Stomach (tissue), 4 donors: ENCODE measurements around the gene NLN.

Source experiments
- EP300 ChIP-seq: sonication (generic); formaldehyde crosslinking; IDR thresholded peaks from one replicate; pipeline ENCODE4 v1.6.1; 2017; ENCODE audit warnings: antibody characterized with exemption
- POLR2A ChIP-seq, 4 donors: fragments of 450-650 bp; IDR thresholded peaks; one replicate each; pipeline ENCODE4 v1.6.1; 2016; ENCODE audit warnings: antibody characterized with exemption in 4 of 4, control low read depth in 2 of 4, mild to moderate bottlenecking in 1 of 4, moderate library complexity in 1 of 4
- POLR2AphosphoS5 ChIP-seq, 3 donors: sonication (generic); formaldehyde crosslinking; IDR thresholded peaks; one replicate each; pipeline ENCODE4 v1.6.1; 2016; ENCODE audit warnings: antibody characterized with exemption in 3 of 3
- TF ChIP-seq, protein P1 (sequence below), 7 experiments: fragments of 450-650 bp in 4 of 7; fragments of 200-600 bp in 3 of 7; sonication (generic) in 3 of 7; IDR thresholded peaks; one replicate each; pipeline ENCODE4 v1.5.1; 2016 to 2019; ENCODE audit warnings: antibody characterized with exemption in 7 of 7, control low read depth in 2 of 7, mild to moderate bottlenecking in 1 of 7

- TF ChIP-seq POLR2A (IDR thresholded peaks at IDR 0.05) (no peak), POLR2AphosphoS5 (IDR thresholded peaks at IDR 0.05) (no peak), EP300 (no peak)
- TF ChIP-seq, protein P1, sequence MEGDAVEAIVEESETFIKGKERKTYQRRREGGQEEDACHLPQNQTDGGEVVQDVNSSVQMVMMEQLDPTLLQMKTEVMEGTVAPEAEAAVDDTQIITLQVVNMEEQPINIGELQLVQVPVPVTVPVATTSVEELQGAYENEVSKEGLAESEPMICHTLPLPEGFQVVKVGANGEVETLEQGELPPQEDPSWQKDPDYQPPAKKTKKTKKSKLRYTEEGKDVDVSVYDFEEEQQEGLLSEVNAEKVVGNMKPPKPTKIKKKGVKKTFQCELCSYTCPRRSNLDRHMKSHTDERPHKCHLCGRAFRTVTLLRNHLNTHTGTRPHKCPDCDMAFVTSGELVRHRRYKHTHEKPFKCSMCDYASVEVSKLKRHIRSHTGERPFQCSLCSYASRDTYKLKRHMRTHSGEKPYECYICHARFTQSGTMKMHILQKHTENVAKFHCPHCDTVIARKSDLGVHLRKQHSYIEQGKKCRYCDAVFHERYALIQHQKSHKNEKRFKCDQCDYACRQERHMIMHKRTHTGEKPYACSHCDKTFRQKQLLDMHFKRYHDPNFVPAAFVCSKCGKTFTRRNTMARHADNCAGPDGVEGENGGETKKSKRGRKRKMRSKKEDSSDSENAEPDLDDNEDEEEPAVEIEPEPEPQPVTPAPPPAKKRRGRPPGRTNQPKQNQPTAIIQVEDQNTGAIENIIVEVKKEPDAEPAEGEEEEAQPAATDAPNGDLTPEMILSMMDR (IDR thresholded peaks at IDR 0.05): no peak
Measured at GRCh38 chr5:65819215-65819904, 97.4 kb downstream of the NLN start.
